Measurements from ENCODE around the gene RAVER1. TPM values are rescaled to one million over a fixed set of nuclear protein-coding genes. Genes with fewer than 3 reads are reported as not detected.

Gene RAVER1
- total RNA-seq, 1 experiment from 2014 or later: 55.6 TPM

DNA sequence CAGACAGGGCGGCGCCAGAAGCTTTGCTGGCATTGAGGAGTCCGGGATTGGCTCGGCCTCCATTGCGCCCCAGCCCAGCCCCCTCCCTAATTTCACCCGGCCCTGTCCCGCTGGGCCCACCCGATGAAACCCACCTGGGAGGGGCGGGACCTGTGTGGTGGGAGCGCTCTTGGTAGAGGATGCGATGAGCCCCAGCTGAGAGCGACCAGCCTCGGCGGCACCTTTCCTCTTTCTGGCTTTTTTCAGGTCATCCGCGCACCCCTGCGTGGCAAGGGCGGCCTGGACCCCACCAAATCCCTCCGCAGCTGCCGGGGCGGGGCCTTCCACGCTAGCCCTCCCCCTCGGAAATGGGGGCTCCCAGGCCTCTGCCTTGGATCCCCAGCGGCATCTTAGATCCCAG lies 23.9 kb downstream of the RAVER1 start, which contains the start of gene ZGLP1:
Gene ZGLP1, minus strand, starts transcription at position 393 of the 400 bp plus-strand sequence.
- ChIA-PET POLR2A (no interaction called here), CTCF (interaction anchor here (0.6 kb wide), 1 partner anchor 134 kb away, joined by 6 read pairs; no protein-coding TSS in a partner anchor)
- BruUV-seq (replicated peaks): no TSS peak

DNA sequence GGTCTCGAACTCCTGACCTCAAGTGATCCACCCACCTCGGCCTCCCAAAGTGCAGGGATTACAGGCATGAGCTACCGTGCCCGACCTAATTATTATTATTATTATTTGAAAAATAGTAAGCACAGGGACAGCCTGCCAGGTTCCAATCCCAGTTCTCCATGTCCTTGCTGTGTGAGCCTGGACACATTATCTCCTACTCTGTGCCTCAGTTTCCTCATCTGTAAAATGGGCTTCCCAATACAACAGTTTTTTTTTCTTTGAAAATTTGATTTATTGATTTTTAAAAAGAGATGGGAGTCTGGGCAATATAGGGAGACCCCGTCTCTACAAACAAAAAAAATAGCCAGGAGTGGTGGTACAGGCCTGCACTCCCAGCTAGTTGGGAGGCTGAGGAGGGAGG lies 27.0 kb downstream of the RAVER1 start:
- CTCF ChIA-PET: no interaction called here
- Histone ChIP-seq H3K4me1 (ENCODE audit: control insufficient read depth, insufficient read depth, low read length) (no peaks in the 10 kb centered on the region), H3K9me3 (ENCODE audit: control insufficient read depth, insufficient read depth, low read depth, low read length) (no peaks in the 10 kb centered on the region), H3K4me3 (ENCODE audit: low read depth in 2 of 2, low read length in 2 of 2) (no peak overlapping the region), H3K27me3 (ENCODE audit: control insufficient read depth, insufficient read depth, low read length) (no peaks in the 10 kb centered on the region), H3K27ac (ENCODE audit: low read length) (no peak overlapping the region), H3K36me3 (ENCODE audit: control insufficient read depth, insufficient read depth, low read length) (no peaks in the 10 kb centered on the region)
- TF ChIP-seq TCF7L2 (IDR thresholded peaks at IDR 0.05; ENCODE audit: low read depth, low read length): no peak
- TF ChIP-seq, protein P1, sequence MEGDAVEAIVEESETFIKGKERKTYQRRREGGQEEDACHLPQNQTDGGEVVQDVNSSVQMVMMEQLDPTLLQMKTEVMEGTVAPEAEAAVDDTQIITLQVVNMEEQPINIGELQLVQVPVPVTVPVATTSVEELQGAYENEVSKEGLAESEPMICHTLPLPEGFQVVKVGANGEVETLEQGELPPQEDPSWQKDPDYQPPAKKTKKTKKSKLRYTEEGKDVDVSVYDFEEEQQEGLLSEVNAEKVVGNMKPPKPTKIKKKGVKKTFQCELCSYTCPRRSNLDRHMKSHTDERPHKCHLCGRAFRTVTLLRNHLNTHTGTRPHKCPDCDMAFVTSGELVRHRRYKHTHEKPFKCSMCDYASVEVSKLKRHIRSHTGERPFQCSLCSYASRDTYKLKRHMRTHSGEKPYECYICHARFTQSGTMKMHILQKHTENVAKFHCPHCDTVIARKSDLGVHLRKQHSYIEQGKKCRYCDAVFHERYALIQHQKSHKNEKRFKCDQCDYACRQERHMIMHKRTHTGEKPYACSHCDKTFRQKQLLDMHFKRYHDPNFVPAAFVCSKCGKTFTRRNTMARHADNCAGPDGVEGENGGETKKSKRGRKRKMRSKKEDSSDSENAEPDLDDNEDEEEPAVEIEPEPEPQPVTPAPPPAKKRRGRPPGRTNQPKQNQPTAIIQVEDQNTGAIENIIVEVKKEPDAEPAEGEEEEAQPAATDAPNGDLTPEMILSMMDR (IDR thresholded peaks at IDR 0.05): no peak
- intact Hi-C loops (cut with micrococcal nuclease; ENCODE audit: unreplicated experiment) (no loop called here), in situ Hi-C loops (cut with HindIII; ENCODE audit: low pct_unique_long_range_greater_than_20kb, low sequenced_read_pairs) (no loop called here)
- POLR2A ChIA-PET: interaction anchor here (0.6 kb wide), 1 partner anchor 8 kb away, joined by 6 read pairs; no protein-coding TSS in a partner anchor
- no peak for DNase-seq (ENCODE audit: low read depth, low spot score)
- no peak for ATAC-seq
- BruUV-seq (replicated peaks): no TSS peak

More for the DNA sequence above, 23.9 kb downstream of the RAVER1 start, which contains the start of gene ZGLP1:
- in situ Hi-C loops (cut with HindIII; ENCODE audit: low pct_unique_long_range_greater_than_20kb, low sequenced_read_pairs): no loop called here
- Histone ChIP-seq H3K36me3 (ENCODE audit: control insufficient read depth, insufficient read depth, low read length) (no peaks in the 10 kb centered on the region), H3K4me3 (ENCODE audit: low read depth in 2 of 2, low read length in 2 of 2) (no peak within 1 kb of the TSS), H3K27ac (ENCODE audit: low read length) (no peak within 1 kb of the TSS), H3K4me1 (ENCODE audit: control insufficient read depth, insufficient read depth, low read length) (no peaks in the 10 kb centered on the region), H3K27me3 (ENCODE audit: control insufficient read depth, insufficient read depth, low read length) (no peaks in the 10 kb centered on the region), H3K9me3 (ENCODE audit: control insufficient read depth, insufficient read depth, low read depth, low read length) (no peaks in the 10 kb centered on the region)
- DNase-seq (ENCODE audit: low read depth, low spot score): no peak
- ATAC-seq: no peak
- TF ChIP-seq, protein P2, sequence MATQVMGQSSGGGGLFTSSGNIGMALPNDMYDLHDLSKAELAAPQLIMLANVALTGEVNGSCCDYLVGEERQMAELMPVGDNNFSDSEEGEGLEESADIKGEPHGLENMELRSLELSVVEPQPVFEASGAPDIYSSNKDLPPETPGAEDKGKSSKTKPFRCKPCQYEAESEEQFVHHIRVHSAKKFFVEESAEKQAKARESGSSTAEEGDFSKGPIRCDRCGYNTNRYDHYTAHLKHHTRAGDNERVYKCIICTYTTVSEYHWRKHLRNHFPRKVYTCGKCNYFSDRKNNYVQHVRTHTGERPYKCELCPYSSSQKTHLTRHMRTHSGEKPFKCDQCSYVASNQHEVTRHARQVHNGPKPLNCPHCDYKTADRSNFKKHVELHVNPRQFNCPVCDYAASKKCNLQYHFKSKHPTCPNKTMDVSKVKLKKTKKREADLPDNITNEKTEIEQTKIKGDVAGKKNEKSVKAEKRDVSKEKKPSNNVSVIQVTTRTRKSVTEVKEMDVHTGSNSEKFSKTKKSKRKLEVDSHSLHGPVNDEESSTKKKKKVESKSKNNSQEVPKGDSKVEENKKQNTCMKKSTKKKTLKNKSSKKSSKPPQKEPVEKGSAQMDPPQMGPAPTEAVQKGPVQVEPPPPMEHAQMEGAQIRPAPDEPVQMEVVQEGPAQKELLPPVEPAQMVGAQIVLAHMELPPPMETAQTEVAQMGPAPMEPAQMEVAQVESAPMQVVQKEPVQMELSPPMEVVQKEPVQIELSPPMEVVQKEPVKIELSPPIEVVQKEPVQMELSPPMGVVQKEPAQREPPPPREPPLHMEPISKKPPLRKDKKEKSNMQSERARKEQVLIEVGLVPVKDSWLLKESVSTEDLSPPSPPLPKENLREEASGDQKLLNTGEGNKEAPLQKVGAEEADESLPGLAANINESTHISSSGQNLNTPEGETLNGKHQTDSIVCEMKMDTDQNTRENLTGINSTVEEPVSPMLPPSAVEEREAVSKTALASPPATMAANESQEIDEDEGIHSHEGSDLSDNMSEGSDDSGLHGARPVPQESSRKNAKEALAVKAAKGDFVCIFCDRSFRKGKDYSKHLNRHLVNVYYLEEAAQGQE (IDR thresholded peaks at IDR 0.05; ENCODE audit: insufficient read depth in 1 of 2, low read depth in 2 of 2, low read length in 1 of 2): no peak
- no peak for TF ChIP-seq TCF7L2 (IDR thresholded peaks at IDR 0.05; ENCODE audit: low read depth, low read length)
- intact Hi-C loops (cut with micrococcal nuclease; ENCODE audit: unreplicated experiment): no loop called here

DNA sequence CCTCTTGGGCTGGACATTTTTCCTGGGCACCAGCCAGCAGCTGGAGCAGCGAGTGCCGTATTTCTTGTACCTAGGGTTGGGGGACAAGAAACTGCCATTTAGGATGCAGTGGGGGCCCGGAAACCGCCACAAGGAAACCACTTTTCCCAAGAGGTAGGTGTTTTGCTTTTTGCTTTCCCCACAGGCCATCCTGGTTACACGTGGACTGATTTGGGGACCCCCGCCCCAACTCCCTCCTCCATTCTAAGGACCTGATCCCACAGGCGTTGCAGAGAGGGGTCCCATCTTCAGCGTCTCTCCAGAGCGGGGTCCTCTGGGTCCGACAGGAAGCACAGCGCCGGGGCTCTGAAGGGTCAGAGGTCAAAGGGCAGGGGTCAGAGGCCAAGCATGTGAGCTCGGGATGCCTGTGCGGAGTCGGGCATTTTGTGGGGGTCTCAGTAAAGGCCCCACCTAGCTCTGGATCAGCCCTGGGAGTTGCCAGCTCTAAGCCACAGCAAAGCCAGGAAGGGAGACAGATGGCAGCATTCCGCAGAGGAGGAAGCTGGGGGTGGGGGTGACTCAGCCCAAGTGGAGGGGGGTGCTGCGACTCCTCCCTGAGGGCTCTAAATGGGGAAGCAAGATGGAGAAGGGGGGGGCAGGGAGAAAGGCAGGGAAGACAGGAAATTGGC lies 28.1 kb downstream of the RAVER1 start:
- no peak for ATAC-seq
- no peak overlapping the region for H3K27ac ChIP-seq (ENCODE audit: low read length)
- CTCF ChIA-PET: interaction anchor here (0.6 kb wide), 1 partner anchor 1928 kb away, joined by 4 read pairs; no protein-coding TSS in a partner anchor
- H3K27me3 ChIP-seq (ENCODE audit: control insufficient read depth, insufficient read depth, low read length): no peaks in the 10 kb centered on the region
- POLR2A ChIA-PET: no interaction called here
- no peak overlapping the region for H3K4me3 ChIP-seq (ENCODE audit: low read depth in 2 of 2, low read length in 2 of 2)
- in situ Hi-C loops (cut with HindIII; ENCODE audit: low pct_unique_long_range_greater_than_20kb, low sequenced_read_pairs) (no loop called here), intact Hi-C loops (cut with micrococcal nuclease; ENCODE audit: unreplicated experiment) (no loop called here)
- H3K9me3 ChIP-seq (ENCODE audit: control insufficient read depth, insufficient read depth, low read depth, low read length): no peaks in the 10 kb centered on the region
- DNase-seq (ENCODE audit: low read depth, low spot score): no peak
- H3K4me1 ChIP-seq (ENCODE audit: control insufficient read depth, insufficient read depth, low read length): no peaks in the 10 kb centered on the region
- TF ChIP-seq SIN3A (IDR thresholded peaks at IDR 0.05; ENCODE audit: borderline replicate concordance, insufficient read depth, low read depth, low read length): no peak
- TF ChIP-seq, protein P2 (IDR thresholded peaks at IDR 0.05; ENCODE audit: insufficient read depth in 1 of 2, low read depth in 2 of 2, low read length in 1 of 2): no peak
- TF ChIP-seq, protein P1 (IDR thresholded peaks at IDR 0.05): no peak
- TF ChIP-seq POLR2AphosphoS5 (IDR thresholded peaks at IDR 0.05; ENCODE audit: low read depth, low read length): no peak
- no peak for TF ChIP-seq TCF7L2 (IDR thresholded peaks at IDR 0.05; ENCODE audit: low read depth, low read length)
- H3K36me3 ChIP-seq (ENCODE audit: control insufficient read depth, insufficient read depth, low read length): no peaks in the 10 kb centered on the region
- BruUV-seq (replicated peaks): no TSS peak

All from Panc1 (cell line).